ENCODE measurements around the gene ZNF518A.

The ZNF518A gene, protein sequence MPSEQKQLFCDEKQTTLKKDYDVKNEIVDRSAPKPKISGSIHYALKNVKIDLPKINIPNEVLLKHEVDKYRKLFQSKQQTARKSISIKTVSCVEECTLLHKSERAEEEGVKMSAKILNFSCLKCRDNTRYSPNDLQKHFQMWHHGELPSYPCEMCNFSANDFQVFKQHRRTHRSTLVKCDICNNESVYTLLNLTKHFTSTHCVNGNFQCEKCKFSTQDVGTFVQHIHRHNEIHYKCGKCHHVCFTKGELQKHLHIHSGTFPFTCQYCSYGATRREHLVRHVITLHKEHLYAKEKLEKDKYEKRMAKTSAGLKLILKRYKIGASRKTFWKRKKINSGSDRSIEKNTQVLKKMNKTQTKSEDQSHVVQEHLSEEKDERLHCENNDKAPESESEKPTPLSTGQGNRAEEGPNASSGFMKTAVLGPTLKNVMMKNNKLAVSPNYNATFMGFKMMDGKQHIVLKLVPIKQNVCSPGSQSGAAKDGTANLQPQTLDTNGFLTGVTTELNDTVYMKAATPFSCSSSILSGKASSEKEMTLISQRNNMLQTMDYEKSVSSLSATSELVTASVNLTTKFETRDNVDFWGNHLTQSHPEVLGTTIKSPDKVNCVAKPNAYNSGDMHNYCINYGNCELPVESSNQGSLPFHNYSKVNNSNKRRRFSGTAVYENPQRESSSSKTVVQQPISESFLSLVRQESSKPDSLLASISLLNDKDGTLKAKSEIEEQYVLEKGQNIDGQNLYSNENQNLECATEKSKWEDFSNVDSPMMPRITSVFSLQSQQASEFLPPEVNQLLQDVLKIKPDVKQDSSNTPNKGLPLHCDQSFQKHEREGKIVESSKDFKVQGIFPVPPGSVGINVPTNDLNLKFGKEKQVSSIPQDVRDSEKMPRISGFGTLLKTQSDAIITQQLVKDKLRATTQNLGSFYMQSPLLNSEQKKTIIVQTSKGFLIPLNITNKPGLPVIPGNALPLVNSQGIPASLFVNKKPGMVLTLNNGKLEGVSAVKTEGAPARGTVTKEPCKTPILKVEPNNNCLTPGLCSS (N-terminal part only)
- 42.3 to 98.6 (median 57.8) reads per million in 9 experiments for total RNA-seq

DNA sequence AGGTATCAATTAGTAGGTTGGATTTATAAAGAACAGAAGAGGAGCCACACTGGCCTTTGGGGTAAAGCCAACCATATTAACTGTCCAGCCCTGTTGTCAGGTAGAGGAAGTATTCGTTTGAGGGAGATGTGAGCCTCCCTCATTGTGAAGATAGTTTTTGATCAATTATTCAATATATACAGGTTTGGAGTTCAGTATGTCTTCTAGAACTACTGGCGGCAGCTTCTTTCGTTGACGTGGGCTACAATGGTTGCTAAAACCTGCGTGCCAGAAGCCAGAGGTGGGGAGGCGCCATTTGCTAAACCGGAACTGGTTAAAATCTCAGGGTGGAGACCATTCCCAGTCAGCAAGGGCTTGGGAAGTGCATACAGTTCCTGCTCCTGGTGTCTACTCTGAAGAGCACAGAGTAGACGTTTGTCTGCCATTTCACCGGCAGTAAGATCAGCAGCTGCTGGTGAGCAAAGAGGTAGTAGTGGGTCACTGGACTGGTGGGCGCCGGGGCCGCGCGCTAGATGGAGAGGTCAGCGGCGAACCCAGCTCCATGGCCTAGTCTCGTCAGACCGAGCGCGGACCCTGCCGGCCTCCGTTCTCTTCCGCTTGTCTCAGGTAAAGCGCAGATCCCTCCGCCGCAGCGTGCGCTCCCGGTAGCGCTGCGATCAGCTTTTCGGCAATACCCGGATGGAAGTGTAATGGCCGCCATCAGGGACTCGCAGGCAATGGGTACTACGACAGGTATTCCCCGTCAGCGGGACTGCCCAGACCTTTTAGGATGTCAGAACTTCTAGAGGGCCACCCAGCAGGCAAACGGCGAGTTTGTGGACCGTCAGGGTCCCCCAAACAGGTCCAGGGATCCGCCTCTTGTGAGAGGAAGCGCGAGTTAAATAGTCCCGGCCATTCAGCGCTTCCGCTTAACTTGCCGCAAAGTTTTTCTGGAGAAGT is at the start of gene ZNF518A:
Gene ZNF518A (plus strand): TSS at position 911 of the 939 bp plus-strand sequence. CDS start 26,026 bp downstream, outside the sequence.
- Mint-ChIP-seq H3K27ac (peak within 1 kb of the TSS; percentile 99), H3K4me3 (peak within 1 kb of the TSS; percentile 91 to 92), H3K4me1 (ENCODE audit: low read depth in 2 of 2) (peaks cover 7 to 12% of the 10 kb centered on the region in 2 donors), H3K36me3 (ENCODE audit: insufficient read depth) (peaks cover 43% of the 10 kb centered on the region), H3K9me3 (no peaks in the 10 kb centered on the region), H3K27me3 (peaks cover 41 to 42% of the 10 kb centered on the region in 2 donors)
- ATAC-seq (replicated peaks) = peak; percentile 84
- DNase-seq = peak; percentile 80 to 91 (median 83)

DNA sequence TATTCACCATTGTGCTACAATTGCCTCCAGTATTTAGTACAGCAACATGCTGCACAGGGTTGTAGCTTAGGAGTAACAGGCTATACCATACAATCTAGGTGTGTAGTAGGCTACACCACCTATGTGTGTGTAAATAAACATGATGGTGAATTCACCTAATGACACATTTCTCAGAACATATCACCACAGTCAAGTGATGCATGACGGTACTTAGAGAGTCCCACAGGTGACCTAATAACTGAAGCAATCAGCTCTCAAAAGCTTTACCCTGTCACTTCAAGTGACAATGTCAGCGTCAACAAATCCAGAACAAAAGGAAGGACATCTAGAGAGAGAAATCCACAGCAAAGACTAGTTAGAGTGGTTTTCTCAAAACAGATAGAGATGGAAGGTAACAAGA is 47.9 kb upstream of the ZNF518A start:
- H3K4me3 Mint-ChIP-seq = no peak overlapping the region
- H3K9me3 Mint-ChIP-seq = no peaks in the 10 kb centered on the region
- DNase-seq (no peak), ATAC-seq (replicated peaks) (no peak)
- no peaks in the 10 kb centered on the region for H3K4me1 Mint-ChIP-seq (ENCODE audit: low read depth in 2 of 2)
- no peaks in the 10 kb centered on the region for H3K36me3 Mint-ChIP-seq (ENCODE audit: insufficient read depth)
- no peaks in the 10 kb centered on the region for H3K27me3 Mint-ChIP-seq
- H3K27ac Mint-ChIP-seq = no peak overlapping the region

DNA sequence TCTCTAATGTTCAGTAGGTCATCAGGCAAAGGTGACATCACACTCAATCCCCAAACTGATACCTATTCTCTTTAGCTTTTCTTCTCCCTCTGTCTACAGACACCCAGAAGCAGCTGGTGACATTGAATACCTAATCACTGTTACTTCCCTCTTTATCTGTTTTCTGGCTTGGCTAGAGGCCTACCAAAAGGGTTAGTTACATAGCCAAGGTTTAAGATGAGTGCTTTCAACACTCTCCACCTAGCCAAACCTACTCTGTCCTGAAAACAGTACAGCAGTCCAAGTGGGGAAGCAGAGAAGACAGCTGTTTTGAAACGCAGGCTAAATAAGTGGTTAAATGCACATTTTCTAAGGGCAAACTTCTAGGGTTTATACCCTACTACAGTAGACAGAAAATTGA is 47.3 kb upstream of the ZNF518A start:
- Mint-ChIP-seq H3K4me3 (no peak overlapping the region), H3K9me3 (no peaks in the 10 kb centered on the region), H3K27me3 (no peaks in the 10 kb centered on the region), H3K27ac (no peak overlapping the region), H3K4me1 (ENCODE audit: low read depth in 2 of 2) (no peaks in the 10 kb centered on the region), H3K36me3 (ENCODE audit: insufficient read depth) (no peaks in the 10 kb centered on the region)
- ATAC-seq (replicated peaks) (no peak), DNase-seq (no peak)

DNA sequence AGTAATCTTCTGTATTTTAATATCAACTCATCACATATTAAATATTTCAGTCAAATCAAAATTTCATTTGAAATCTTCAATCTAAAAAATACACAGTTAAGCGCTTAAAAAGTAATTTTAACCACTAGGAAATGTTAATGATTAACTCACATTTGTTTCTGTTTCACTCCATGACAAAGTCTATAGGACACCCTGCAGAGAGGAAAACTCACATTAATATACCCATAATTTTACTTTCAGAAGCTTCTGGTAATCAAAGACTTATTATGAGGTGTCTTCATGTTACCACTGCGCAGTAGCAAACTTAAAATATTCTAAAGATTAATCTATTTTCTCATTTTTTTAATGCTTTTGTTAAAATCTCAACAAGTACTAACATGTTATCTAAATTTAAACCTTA is 41.0 kb upstream of the ZNF518A start:
- Mint-ChIP-seq H3K27me3 (peaks cover 24 to 26% of the 10 kb centered on the region in 2 donors), H3K4me3 (peak overlapping the region; percentile 90), H3K36me3 (ENCODE audit: insufficient read depth) (peaks cover 23% of the 10 kb centered on the region), H3K9me3 (peaks cover 2 to 8% of the 10 kb centered on the region in 2 donors), H3K27ac (peak overlapping the region; percentile 99), H3K4me1 (ENCODE audit: low read depth in 2 of 2) (peaks cover 8 to 9% of the 10 kb centered on the region in 2 donors)
- DNase-seq = no peak
- ATAC-seq (replicated peaks) = no peak

DNA sequence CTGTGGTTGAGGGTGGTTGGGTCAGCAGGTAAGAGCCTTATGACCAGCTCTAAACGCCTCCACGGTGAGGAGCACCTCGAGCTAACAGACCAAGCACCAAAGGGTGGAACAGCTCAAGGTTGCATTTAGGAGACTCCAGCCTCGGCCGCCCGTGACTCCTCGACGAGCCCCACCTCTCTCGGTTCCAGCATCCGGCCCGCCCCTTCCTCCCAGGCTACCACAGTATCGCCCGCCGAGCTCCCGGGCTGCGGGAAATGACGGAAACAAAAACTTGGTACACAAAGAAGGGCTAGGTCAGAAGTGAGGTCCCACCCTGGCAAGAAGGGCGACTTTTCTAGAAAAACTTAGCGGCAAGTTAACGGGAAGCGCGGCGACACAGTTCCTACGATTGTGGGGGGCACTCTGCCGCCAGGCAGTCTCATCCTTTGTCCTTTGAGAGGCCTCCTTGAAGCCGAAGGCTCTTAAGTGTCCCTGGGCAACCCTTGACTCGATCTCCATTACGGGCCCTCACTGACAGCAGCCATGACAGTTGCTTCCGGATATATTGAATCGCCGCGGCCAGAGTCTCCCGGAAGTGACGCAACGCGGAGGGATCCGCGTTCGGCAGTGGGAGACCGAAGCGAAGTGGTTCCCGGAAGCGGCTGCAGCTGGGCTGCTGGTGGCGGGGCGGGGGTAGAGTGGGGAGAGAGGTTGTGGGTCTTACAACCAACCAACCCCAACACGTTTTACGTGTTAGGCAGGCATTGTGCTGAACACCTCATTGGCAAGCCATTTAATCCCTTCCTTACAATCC is 40.2 kb upstream of the ZNF518A start:
- Mint-ChIP-seq H3K27ac (peak overlapping the region; percentile 99), H3K36me3 (ENCODE audit: insufficient read depth) (peaks cover 23% of the 10 kb centered on the region), H3K4me1 (ENCODE audit: low read depth in 2 of 2) (peaks cover 8 to 9% of the 10 kb centered on the region in 2 donors), H3K27me3 (peaks cover 31 to 34% of the 10 kb centered on the region in 2 donors), H3K4me3 (peak overlapping the region; percentile 90), H3K9me3 (peaks cover 2 to 8% of the 10 kb centered on the region in 2 donors)
- DNase-seq = peak; percentile 87 to 90 (median 90)
- ATAC-seq (replicated peaks) = peak; percentile 91

DNA sequence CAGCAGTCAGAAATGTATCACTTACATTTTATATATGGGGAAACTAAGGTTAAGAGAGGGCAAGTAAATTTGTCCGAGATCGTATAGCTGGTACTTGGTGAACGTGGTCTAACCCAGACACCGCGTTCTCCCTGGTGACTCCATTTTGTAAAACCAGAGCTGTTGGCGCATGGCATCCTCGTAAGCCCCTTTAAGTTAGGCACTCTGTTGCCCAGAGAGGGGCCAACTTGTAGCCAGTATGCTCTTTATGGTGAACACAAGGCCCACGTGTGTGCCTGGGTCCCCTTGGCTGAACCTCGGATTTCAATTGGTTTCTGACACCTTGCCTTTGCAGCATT is 39.7 kb upstream of the ZNF518A start:
- H3K9me3 Mint-ChIP-seq = peaks cover 2 to 8% of the 10 kb centered on the region in 2 donors
- ATAC-seq (replicated peaks) (no peak), DNase-seq (peak in 1 of 3 experiments; percentile 1)
- H3K27ac Mint-ChIP-seq = peak overlapping the region; percentile 99
- H3K27me3 Mint-ChIP-seq = peaks cover 37 to 39% of the 10 kb centered on the region in 2 donors
- peaks cover 23% of the 10 kb centered on the region for H3K36me3 Mint-ChIP-seq (ENCODE audit: insufficient read depth)
- H3K4me1 Mint-ChIP-seq (ENCODE audit: low read depth in 2 of 2) = peaks cover 8 to 9% of the 10 kb centered on the region in 2 donors
- peak overlapping the region; percentile 90 for H3K4me3 Mint-ChIP-seq

DNA sequence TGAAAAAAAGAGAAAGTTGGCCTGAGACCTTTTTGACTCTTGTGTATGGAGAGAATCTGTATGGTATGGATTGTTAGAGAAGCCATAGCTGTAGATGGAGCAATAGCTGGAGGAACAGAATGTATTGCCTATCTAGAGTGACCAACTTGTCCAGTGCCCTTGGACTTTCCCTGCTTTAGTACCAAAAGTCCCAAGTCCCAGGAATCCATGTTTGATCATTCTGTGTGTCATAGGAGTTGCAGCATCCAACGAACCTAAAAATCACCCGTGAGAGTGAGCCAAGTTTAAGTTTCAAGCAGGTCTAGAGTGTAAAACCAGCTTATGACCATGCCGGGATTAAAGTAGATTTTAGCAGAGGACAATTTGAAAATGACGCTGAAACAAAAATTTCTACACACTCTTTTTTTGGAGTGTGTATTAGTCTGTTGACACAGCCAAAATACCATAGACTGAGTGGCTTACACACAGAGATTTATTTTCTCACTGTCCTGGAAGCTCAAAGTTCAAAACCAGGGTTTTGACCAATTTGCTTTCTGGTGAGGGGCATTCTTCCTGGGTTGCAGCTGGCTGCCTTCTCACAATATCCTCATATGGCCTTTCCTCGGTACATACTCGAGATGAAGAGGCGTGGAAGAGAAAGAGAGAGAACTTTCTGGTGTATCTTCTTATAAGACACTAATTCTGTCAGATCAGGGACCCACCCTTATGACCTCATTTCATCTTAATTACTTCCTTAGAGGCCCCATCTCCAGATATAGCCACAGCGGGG is 36.9 kb upstream of the ZNF518A start:
- Mint-ChIP-seq H3K27ac (no peak overlapping the region), H3K36me3 (ENCODE audit: insufficient read depth) (peaks cover 23% of the 10 kb centered on the region), H3K9me3 (peaks cover 2 to 8% of the 10 kb centered on the region in 2 donors), H3K4me1 (ENCODE audit: low read depth in 2 of 2) (peaks cover 8 to 9% of the 10 kb centered on the region in 2 donors), H3K4me3 (no peak overlapping the region), H3K27me3 (peaks cover 60 to 67% of the 10 kb centered on the region in 2 donors)
- ATAC-seq (replicated peaks) = no peak
- DNase-seq = no peak

DNA sequence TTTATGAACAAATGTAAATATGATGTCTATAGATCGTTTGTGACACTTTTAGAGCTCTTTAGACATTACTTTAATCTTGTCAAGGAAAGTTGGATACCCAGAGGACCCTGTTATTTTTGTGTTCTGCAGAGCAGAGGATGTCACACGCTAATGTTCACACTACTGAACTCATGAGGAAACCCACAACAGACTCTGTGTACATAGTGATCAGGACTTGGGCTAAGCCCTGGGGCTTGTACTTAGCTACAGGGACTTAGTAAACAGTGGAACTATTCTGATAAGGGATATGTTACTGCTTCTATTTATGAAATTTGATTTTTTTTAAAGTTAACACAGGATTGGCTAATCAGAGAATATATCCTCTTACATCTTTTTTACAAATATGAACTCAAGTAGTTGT is 36.1 kb upstream of the ZNF518A start:
- H3K9me3 Mint-ChIP-seq = peaks cover 2 to 8% of the 10 kb centered on the region in 2 donors
- H3K4me3 Mint-ChIP-seq = no peak overlapping the region
- peaks cover 68 to 75% of the 10 kb centered on the region in 2 donors for H3K27me3 Mint-ChIP-seq
- peaks cover 8 to 9% of the 10 kb centered on the region in 2 donors for H3K4me1 Mint-ChIP-seq (ENCODE audit: low read depth in 2 of 2)
- H3K36me3 Mint-ChIP-seq (ENCODE audit: insufficient read depth) = peaks cover 23% of the 10 kb centered on the region
- no peak for ATAC-seq (replicated peaks)
- no peak overlapping the region for H3K27ac Mint-ChIP-seq
- no peak for DNase-seq

DNA sequence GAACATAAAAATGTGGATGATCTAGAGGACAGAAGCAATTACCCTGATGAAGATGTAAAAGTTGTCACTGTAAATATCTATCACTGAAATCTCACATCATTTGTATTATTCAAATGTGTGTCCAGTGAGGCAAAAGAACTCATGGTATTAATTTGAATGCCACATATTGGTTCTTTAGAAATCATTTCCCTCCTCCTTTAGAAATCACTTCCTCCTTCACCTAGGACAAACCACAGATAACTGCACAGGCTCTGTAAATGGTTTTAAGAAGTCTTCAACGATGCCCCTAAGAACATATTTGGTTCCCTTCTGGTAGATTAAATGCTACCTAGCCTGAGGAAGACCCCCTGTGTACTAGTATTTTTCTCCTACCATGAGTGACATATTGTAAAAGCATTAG is 33.1 kb upstream of the ZNF518A start:
- Mint-ChIP-seq H3K27me3 (peaks cover 95 to 100% of the 10 kb centered on the region in 2 donors), H3K36me3 (ENCODE audit: insufficient read depth) (no peaks in the 10 kb centered on the region), H3K4me3 (no peak overlapping the region), H3K4me1 (ENCODE audit: low read depth in 2 of 2) (no peaks in the 10 kb centered on the region), H3K27ac (no peak overlapping the region), H3K9me3 (peaks cover 2 to 5% of the 10 kb centered on the region in 2 donors)
- ATAC-seq (replicated peaks) (no peak), DNase-seq (no peak)

DNA sequence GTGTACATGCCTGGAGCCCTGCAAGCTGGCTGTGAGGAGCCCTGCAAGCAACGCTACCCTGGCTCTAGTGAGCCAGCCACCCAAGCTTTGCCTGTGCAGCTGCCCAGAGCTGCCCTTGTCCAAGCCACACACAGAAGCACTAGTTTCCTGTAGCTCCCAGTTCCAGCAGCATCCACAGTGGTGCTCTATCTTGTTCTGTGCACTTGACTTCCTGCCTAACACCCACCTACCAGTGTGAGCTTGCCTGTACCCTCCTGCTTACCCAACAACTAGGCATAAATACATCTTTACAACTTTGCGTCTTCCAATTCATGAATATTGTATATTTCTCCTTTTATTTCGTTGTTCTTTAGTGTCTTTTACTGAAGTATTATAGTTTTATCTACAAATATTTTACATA is 32.2 kb upstream of the ZNF518A start:
- no peaks in the 10 kb centered on the region for H3K36me3 Mint-ChIP-seq (ENCODE audit: insufficient read depth)
- no peak overlapping the region for H3K4me3 Mint-ChIP-seq
- ATAC-seq (replicated peaks) (no peak), DNase-seq (no peak)
- H3K27ac Mint-ChIP-seq = no peak overlapping the region
- no peaks in the 10 kb centered on the region for H3K9me3 Mint-ChIP-seq
- H3K27me3 Mint-ChIP-seq = peaks cover 93 to 100% of the 10 kb centered on the region in 2 donors
- H3K4me1 Mint-ChIP-seq (ENCODE audit: low read depth in 2 of 2) = no peaks in the 10 kb centered on the region

DNA sequence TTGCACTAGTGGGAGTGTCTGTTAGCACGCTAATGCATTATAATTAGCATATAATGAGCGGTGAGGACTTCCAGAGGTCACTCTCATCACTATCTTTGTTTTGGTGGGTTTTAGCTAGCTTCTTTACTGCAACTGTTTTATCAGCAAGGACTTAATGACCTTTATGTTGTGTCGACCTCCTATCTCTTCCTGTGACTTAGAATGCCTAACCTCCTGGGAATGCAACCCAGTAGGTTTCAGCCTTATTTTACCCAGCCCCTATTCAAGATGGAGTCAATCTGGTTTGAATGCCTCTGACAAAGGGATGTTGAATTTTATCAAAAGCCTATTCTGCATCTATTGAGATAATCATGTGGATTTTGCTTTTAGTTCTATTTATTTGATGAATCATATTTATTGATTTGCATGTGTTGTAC is 22.5 kb upstream of the ZNF518A start:
- ATAC-seq (replicated peaks) = no peak
- Mint-ChIP-seq H3K4me3 (no peak overlapping the region), H3K4me1 (ENCODE audit: low read depth in 2 of 2) (no peaks in the 10 kb centered on the region), H3K27me3 (peaks cover 78 to 82% of the 10 kb centered on the region in 2 donors), H3K9me3 (peaks cover 0 to 6% of the 10 kb centered on the region in 2 donors), H3K27ac (no peak overlapping the region), H3K36me3 (ENCODE audit: insufficient read depth) (no peaks in the 10 kb centered on the region)
- no peak for DNase-seq

Measured in effector memory CD8-positive, alpha-beta T cell (primary cell).